Muscle layer of colon (tissue), 2 donors: ENCODE data around the gene CYP27A1.

Experiments
- H3K27ac ChIP-seq: one replicate; pipeline ENCODE4 v1.7.0; 2013; ENCODE audit warnings: low read depth, mild to moderate bottlenecking, low read length, moderate library complexity
- H3K27me3 ChIP-seq, 2 donors: one replicate each; pipeline ENCODE4 v1.7.0; 2013; ENCODE audit warnings: low read length in 2 of 2, mild to moderate bottlenecking in 2 of 2; ENCODE audit not compliant: insufficient read depth in 2 of 2, control insufficient read depth in 1 of 2
- H3K36me3 ChIP-seq: one replicate; pipeline ENCODE4 v1.7.0; 2013; ENCODE audit warnings: mild to moderate bottlenecking, low read length; ENCODE audit not compliant: insufficient read depth
- H3K4me1 ChIP-seq: one replicate; pipeline ENCODE4 v1.7.0; 2013; ENCODE audit warnings: mild to moderate bottlenecking, low read length; ENCODE audit not compliant: insufficient read depth
- H3K4me3 ChIP-seq, 2 donors: one replicate each; pipeline ENCODE4 v1.7.0; 2013; ENCODE audit warnings: low read length in 2 of 2, low read depth in 1 of 2, mild to moderate bottlenecking in 1 of 2, moderate library complexity in 1 of 2
- H3K9ac ChIP-seq: one replicate; pipeline ENCODE4 v1.7.0; 2013; ENCODE audit warnings: low read length
- H3K9me3 ChIP-seq: one replicate; pipeline ENCODE4 v1.7.0; 2013; ENCODE audit warnings: mild to moderate bottlenecking, low read length
- donor health status: abdominal sarcoma.
- donor health status: Adenocarcinoma of cecum.

The CYP27A1 gene

GRCh38 chr2:218826791-218827190 lies 44.8 kb downstream of the CYP27A1 start:
- no peaks in the 10 kb centered on the region for H3K9me3 ChIP-seq
- H3K4me1 ChIP-seq = no peaks in the 10 kb centered on the region
- H3K27me3 ChIP-seq = peaks cover 0 to 13% of the 10 kb centered on the region in 2 donors
- no peak overlapping the region for H3K4me3 ChIP-seq
- no peaks in the 10 kb centered on the region for H3K36me3 ChIP-seq
- no peak overlapping the region for H3K9ac ChIP-seq
- no peak overlapping the region for H3K27ac ChIP-seq

GRCh38 chr2:218827701-218828476 lies 45.9 kb downstream of the CYP27A1 start:
- Histone ChIP-seq H3K36me3 (no peaks in the 10 kb centered on the region), H3K27ac (no peak overlapping the region), H3K27me3 (peaks cover 0 to 13% of the 10 kb centered on the region in 2 donors), H3K9ac (no peak overlapping the region), H3K4me3 (no peak overlapping the region), H3K9me3 (no peaks in the 10 kb centered on the region), H3K4me1 (no peaks in the 10 kb centered on the region)

GRCh38 chr2:218828477-218828778 lies 46.5 kb downstream of the CYP27A1 start:
- no peak overlapping the region for H3K27ac ChIP-seq
- no peaks in the 10 kb centered on the region for H3K9me3 ChIP-seq
- H3K9ac ChIP-seq = no peak overlapping the region
- H3K27me3 ChIP-seq = peaks cover 0 to 13% of the 10 kb centered on the region in 2 donors
- no peak overlapping the region for H3K4me3 ChIP-seq
- H3K36me3 ChIP-seq = no peaks in the 10 kb centered on the region
- no peaks in the 10 kb centered on the region for H3K4me1 ChIP-seq

GRCh38 chr2:218829868-218830451 lies 48.0 kb downstream of the CYP27A1 start:
- Histone ChIP-seq H3K36me3 (no peaks in the 10 kb centered on the region), H3K27ac (no peak overlapping the region), H3K4me3 (no peak overlapping the region), H3K9ac (no peak overlapping the region), H3K4me1 (no peaks in the 10 kb centered on the region), H3K27me3 (peaks cover 0 to 13% of the 10 kb centered on the region in 2 donors), H3K9me3 (no peaks in the 10 kb centered on the region)

- Histone ChIP-seq H3K27ac (no peak overlapping the region), H3K4me1 (no peaks in the 10 kb centered on the region), H3K27me3 (peaks cover 0 to 13% of the 10 kb centered on the region in 2 donors), H3K9ac (no peak overlapping the region), H3K36me3 (no peaks in the 10 kb centered on the region), H3K4me3 (no peak overlapping the region), H3K9me3 (no peaks in the 10 kb centered on the region)
These were observed 48.8 kb downstream of the CYP27A1 start for GRCh38 chr2:218830526-218831306.

GRCh38 chr2:218831378-218831990 lies 49.5 kb downstream of the CYP27A1 start, which contains the start of gene PRKAG3:
PRKAG3 (minus strand) TSS chr2:218831803.
- Histone ChIP-seq H3K4me3 (no peak within 1 kb of the TSS), H3K4me1 (no peaks in the 10 kb centered on the region), H3K9ac (no peak within 1 kb of the TSS), H3K27ac (no peak within 1 kb of the TSS), H3K36me3 (no peaks in the 10 kb centered on the region), H3K27me3 (peaks cover 0 to 13% of the 10 kb centered on the region in 2 donors), H3K9me3 (no peaks in the 10 kb centered on the region)

GRCh38 chr2:218832081-218832480 lies 50.1 kb downstream of the CYP27A1 start:
- no peaks in the 10 kb centered on the region for H3K36me3 ChIP-seq
- H3K9me3 ChIP-seq = no peaks in the 10 kb centered on the region
- H3K27ac ChIP-seq = no peak overlapping the region
- no peak overlapping the region for H3K4me3 ChIP-seq
- peaks cover 0 to 13% of the 10 kb centered on the region in 2 donors for H3K27me3 ChIP-seq
- no peak overlapping the region for H3K9ac ChIP-seq
- H3K4me1 ChIP-seq = no peaks in the 10 kb centered on the region

GRCh38 chr2:218832520-218832919 lies 50.6 kb downstream of the CYP27A1 start:
- no peak overlapping the region for H3K4me3 ChIP-seq
- H3K4me1 ChIP-seq = no peaks in the 10 kb centered on the region
- H3K36me3 ChIP-seq = no peaks in the 10 kb centered on the region
- peaks cover 0 to 13% of the 10 kb centered on the region in 2 donors for H3K27me3 ChIP-seq
- H3K9me3 ChIP-seq = peaks cover 4% of the 10 kb centered on the region
- no peak overlapping the region for H3K27ac ChIP-seq
- H3K9ac ChIP-seq = no peak overlapping the region

GRCh38 chr2:218833023-218833609 lies 51.2 kb downstream of the CYP27A1 start:
- H3K4me1 ChIP-seq = no peaks in the 10 kb centered on the region
- no peaks in the 10 kb centered on the region for H3K36me3 ChIP-seq
- peaks cover 0 to 10% of the 10 kb centered on the region in 2 donors for H3K27me3 ChIP-seq
- no peak overlapping the region for H3K4me3 ChIP-seq
- H3K9ac ChIP-seq = no peak overlapping the region
- peaks cover 4% of the 10 kb centered on the region for H3K9me3 ChIP-seq
- no peak overlapping the region for H3K27ac ChIP-seq

GRCh38 chr2:218834685-218835084 lies 52.7 kb downstream of the CYP27A1 start:
- Histone ChIP-seq H3K9ac (no peak overlapping the region), H3K9me3 (peaks cover 4% of the 10 kb centered on the region), H3K27ac (no peak overlapping the region), H3K36me3 (no peaks in the 10 kb centered on the region), H3K4me1 (no peaks in the 10 kb centered on the region), H3K27me3 (peaks cover 0 to 4% of the 10 kb centered on the region in 2 donors), H3K4me3 (no peak overlapping the region)

GRCh38 chr2:218837495-218837894 lies 55.5 kb downstream of the CYP27A1 start:
- Histone ChIP-seq H3K9me3 (peaks cover 4% of the 10 kb centered on the region), H3K4me1 (no peaks in the 10 kb centered on the region), H3K4me3 (no peak overlapping the region), H3K27me3 (no peaks in the 10 kb centered on the region), H3K27ac (no peak overlapping the region), H3K9ac (no peak overlapping the region), H3K36me3 (no peaks in the 10 kb centered on the region)
